ENCODE data around the gene RPS2.

Gene RPS2

DNA sequence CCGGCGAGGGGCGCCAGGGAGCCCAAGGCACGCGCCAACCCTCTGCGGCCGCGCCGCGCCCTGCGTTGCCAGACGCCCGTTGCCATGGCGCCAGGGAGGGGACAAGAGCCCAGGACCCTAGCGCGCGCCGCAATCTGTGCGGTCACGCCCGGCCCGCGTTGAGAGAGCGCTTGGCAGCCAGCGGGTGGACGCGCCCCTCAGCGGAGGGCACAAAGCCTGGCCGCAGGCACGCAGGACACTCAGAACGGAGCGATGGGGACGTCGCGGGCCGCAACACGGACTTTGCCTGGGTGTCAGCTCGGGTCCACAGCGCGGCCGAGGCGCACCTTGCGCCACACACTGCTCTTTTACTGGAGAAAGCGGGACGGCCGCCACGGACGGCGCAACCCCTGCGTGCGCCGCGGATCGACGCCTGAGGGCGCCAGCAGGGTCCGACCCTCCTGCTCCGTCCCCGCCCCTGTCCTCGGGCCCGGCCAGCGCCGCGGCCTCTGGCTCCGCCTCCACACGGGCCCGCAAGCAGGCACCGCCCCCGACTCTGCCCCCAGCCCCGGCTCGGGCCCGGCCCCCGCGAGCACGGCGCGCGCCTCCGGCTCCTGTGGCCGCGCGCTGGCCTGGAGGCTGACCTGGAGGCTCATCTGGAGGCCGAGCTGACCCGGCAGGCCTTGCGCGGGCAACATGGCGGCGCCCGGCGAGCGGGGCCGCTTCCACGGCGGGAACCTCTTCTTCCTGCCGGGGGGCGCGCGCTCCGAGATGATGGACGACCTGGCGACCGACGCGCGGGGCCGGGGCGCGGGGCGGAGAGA is 19.1 kb upstream of the RPS2 start, which contains the start of gene GFER:
Gene GFER, plus strand, starts transcription at position 650 of the 803 bp plus-strand sequence. Its CDS starts 26 bp downstream, at position 676.
- DNase-seq (ENCODE audit: low spot score): peak; percentile 99
- peak; percentile 69 for TF ChIP-seq CTCF (IDR thresholded peaks at IDR 0.05; ENCODE audit: extremely low read depth, missing control alignments)

DNA sequence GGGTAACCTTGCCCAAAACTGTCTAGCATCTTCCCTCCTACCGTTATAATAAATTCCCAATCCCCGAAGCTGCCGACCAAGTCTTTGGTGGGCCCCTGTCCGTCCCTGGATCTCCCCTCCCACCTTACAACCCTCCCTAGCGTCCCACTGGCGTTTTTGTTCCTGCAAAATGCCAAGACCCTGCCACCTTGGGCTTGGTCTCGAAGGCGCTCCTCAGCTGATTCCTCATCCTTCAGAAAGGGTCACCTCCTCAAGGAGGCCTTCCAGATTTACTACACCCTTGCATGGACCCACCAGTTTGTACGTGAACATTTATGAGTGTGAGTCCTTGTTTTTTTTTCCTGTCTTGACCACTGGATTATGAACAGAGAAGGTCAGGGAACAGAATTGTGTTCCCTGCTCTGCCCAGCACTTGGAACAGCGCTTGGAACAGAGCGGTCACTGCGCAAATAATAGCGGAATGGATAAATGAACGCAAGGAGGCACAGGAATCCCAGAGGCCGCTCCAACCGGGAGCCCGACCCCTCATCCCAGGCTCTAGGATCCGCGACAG is 18.4 kb upstream of the RPS2 start:
- TF ChIP-seq CTCF (IDR thresholded peaks at IDR 0.05; ENCODE audit: extremely low read depth, missing control alignments): no peak
- no peak for DNase-seq (ENCODE audit: low spot score)

- no peak for DNase-seq (ENCODE audit: low spot score)
- no peak for TF ChIP-seq CTCF (IDR thresholded peaks at IDR 0.05; ENCODE audit: extremely low read depth, missing control alignments)
Observed at GRCh38 chr16:1982013-1982433, 17.4 kb upstream of the RPS2 start.

DNA sequence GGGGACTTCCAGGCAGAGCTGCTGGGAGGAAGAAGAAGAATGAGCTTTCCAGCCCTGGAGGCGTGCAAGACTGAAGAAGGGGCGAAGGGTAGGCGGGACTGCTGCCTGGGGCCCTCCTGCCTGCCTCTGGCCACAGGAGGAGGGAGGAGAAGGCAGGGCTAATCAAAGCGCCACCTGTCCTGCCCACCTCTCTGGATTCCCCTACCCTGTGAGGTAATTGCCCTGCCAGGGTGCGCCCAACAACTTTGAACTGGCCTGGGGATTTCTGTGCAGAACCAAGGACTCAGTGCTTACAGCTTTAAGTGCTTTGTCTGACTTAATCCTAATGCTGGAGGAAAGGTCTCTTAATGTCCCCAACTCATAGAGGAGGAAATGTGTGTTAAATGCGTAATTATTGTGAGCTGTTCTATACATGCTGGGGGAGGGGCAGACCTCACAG is 16.8 kb upstream of the RPS2 start, which contains the start of gene NOXO1:
Gene NOXO1, minus strand, starts transcription at position 72 of the 439 bp plus-strand sequence. CDS start 290 bp downstream, outside the sequence.
- no peak for DNase-seq (ENCODE audit: low spot score)
- TF ChIP-seq CTCF (IDR thresholded peaks at IDR 0.05; ENCODE audit: extremely low read depth, missing control alignments): no peak

DNA sequence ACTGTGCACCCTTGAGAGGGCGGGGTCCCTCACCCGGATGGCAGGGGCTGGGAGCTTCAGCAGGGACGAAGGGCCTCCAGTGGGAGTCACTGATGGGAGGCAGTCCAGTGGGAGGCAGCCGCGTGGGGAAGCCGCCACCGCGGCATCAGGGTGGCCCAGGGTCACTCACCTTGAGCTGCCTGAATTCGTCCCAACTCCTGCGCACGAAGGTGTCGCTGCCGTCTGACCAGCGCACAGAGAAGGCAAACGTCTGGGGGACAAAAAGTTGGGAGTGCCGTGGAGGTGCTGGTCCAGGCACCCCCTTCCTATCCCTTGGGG is 16.1 kb upstream of the RPS2 start:
- TF ChIP-seq CTCF (IDR thresholded peaks at IDR 0.05; ENCODE audit: extremely low read depth, missing control alignments): no peak

GRCh38 chr16:1980030-1980769 is 15.6 kb upstream of the RPS2 start:
- TF ChIP-seq CTCF (IDR thresholded peaks at IDR 0.05; ENCODE audit: extremely low read depth, missing control alignments): no peak
- no peak for DNase-seq (ENCODE audit: low spot score)

More for the DNA sequence above, 16.1 kb upstream of the RPS2 start:
- DNase-seq (ENCODE audit: low spot score): no peak

All from GM20000 (cell line).